ENCODE data around the gene PLCB2. TPM values are rescaled to one million over a fixed set of nuclear protein-coding genes. Genes with fewer than 3 reads are reported as not detected.

PLCB2 gene
- polyA plus RNA-seq, 1 of the 3 experiments (the other 2 are of a cell fraction): 0.15 TPM

DNA sequence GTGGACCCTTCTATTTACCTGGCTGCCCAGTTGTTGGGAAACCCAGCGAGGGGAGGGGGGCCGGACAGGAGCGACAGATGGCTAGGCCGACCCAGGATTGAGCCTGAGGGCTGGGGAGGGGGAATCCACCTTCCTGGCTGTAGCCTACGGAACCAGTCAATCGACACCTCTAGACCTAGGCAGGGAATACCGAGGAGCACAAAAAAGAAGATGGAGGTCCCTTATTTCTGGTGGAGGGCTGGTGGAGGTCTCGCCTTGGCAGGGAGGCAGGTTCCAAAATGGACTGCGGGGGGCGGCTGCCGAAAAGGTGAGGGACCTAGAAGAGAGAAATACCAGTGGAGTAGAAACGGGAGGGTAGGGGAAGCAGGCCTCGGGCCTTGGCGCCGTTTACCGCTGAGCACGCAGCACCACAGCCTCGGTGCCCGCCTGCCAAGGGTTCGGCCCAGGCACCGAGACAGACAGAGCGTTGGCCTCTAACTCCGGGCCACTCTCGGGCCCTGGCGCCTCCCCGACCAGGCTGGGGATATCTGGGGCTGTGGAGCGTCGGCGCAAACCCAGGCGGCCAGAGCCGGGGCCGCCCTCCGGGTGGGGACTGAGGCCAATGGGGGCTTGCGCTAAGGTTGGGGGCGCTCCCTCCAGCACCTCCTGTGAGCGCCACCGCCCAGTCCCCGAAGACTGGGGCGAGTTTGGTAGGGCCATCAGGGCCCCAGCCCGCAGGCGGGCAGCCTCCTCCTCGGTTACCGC, 26.5 kb downstream of the PLCB2 start:
- Histone ChIP-seq H3K4me3 (ENCODE audit: low read depth in 2 of 2, low read length in 1 of 2) (no peak overlapping the region), H3K4me1 (ENCODE audit: control insufficient read depth in 1 of 2, insufficient read depth in 2 of 2, low read depth in 1 of 2, low read length in 1 of 2) (peaks cover 11 to 21% of the 10 kb centered on the region in 2 experiments; a peak in 3 of 4 replicates), H3K36me3 (replicated peaks in 1 of 2; ENCODE audit: control insufficient read depth in 1 of 2, insufficient read depth in 2 of 2, low read length in 1 of 2) (no peaks in the 10 kb centered on the region), H3K27me3 (ENCODE audit: insufficient read depth) (peaks cover 18% of the 10 kb centered on the region), H3K79me2 (ENCODE audit: insufficient read depth) (no peaks in the 10 kb centered on the region), H4K20me1 (ENCODE audit: insufficient read depth) (no peaks in the 10 kb centered on the region), H3K27ac (ENCODE audit: low read depth in 2 of 2, low read length in 1 of 2) (no peak overlapping the region), H2AFZ (ENCODE audit: low read depth) (no peak overlapping the region), H3F3A (replicated peaks; ENCODE audit: insufficient read depth) (peaks cover 13% of the 10 kb centered on the region), H3K9me3 (no peaks in the 10 kb centered on the region), H3K4me2 (no peak overlapping the region), H3K9me2 (no peaks in the 10 kb centered on the region), H3K9ac (no peak overlapping the region)
- ChIA-PET POLR2A (no interaction called here), CTCF (interaction anchor here (0.9 to 66.3 kb wide), 15 partner anchors 7 to 242 kb away, joined by 3 to 2194 read pairs (median 28); partner anchors contain the start of genes ANKRD63, CCDC9B, DISP2 and INAFM2)
- TF ChIP-seq TAF1 (IDR thresholded peaks at IDR 0.05; ENCODE audit: borderline replicate concordance, low read depth, low read length) (no peak), POLR2AphosphoS5 (IDR thresholded peaks at IDR 0.05; ENCODE audit: low read depth, low read length) (no peak), GABPA (IDR thresholded peaks at IDR 0.05; ENCODE audit: low read depth) (no peak), TEAD4 (IDR thresholded peaks at IDR 0.05; ENCODE audit: borderline replicate concordance, insufficient read depth) (no peak), FOXJ3 (CRISPR knock-in tag; IDR thresholded peaks at IDR 0.05) (no peak), MAX (IDR thresholded peaks at IDR 0.05; ENCODE audit: low read depth) (no peak), CHD2 (IDR thresholded peaks at IDR 0.05; ENCODE audit: low read length, partially characterized antibody) (no peak), NRF1 (IDR thresholded peaks at IDR 0.05; ENCODE audit: low read depth, low read length) (no peak), EP300 (IDR thresholded peaks at IDR 0.05; ENCODE audit: borderline replicate concordance in 1 of 2, low read depth in 1 of 2, low read length in 1 of 2) (no peak), TCF12 (IDR thresholded peaks at IDR 0.05) (no peak), FOSL2 (IDR thresholded peaks at IDR 0.05; ENCODE audit: borderline replicate concordance, low read depth) (no peak)
- TF ChIP-seq, protein P1, sequence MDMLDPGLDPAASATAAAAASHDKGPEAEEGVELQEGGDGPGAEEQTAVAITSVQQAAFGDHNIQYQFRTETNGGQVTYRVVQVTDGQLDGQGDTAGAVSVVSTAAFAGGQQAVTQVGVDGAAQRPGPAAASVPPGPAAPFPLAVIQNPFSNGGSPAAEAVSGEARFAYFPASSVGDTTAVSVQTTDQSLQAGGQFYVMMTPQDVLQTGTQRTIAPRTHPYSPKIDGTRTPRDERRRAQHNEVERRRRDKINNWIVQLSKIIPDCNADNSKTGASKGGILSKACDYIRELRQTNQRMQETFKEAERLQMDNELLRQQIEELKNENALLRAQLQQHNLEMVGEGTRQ (IDR thresholded peaks at IDR 0.05; ENCODE audit: borderline replicate concordance, low read depth, low read length): no peak
- 97% methylated on average over 29 of the region's 43 CpGs for WGBS (ENCODE audit: low lambda C conversion rate)
- DNase-seq: no peak

DNA sequence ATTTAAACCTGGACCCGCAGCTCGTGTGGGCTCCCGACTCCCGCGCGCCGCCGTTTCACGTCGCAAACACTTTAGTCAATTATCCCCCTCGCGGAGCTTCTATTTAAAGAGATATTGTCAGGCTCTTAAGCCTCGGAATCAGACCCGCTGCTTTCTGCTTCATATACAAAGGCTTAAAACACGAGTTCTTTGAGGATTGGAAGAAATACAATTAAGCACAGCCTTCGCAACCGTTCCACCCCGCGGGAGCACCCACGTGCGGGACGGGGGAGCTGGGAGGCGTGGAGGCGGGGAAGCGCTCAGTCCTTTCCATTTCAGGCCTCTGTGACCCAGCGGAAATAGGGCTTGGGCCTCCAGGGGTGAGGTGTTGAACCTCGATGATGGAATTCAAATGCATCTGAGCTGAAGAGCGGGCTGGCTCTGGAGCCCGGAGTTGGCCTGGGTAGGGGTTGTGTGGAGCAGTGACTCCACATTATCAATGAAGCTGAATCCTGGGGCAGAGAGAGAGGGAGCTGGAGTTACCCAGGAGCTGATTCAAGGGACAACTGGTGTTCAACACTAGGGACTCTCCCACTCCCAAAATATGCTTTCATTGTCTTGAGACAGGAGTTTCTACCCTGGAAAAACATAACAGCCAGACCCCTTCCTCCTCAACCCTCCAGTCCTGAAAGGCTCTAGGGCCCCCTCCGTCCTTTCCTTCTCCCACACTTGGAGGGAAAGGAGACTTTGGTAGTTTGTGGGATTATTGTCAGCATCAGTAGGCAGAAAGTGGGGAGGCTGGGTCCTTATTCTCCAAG, 27.3 kb downstream of the PLCB2 start:
- WGBS (ENCODE audit: low lambda C conversion rate): 95% methylated on average over 30 of the region's 30 CpGs
- H3K27ac ChIP-seq (ENCODE audit: low read depth in 2 of 2, low read length in 1 of 2): no peak overlapping the region
- no peak overlapping the region for H2AFZ ChIP-seq (ENCODE audit: low read depth)
- H3K9me3 ChIP-seq: no peaks in the 10 kb centered on the region
- H3F3A ChIP-seq (replicated peaks; ENCODE audit: insufficient read depth): peaks cover 13% of the 10 kb centered on the region
- no peaks in the 10 kb centered on the region for H3K9me2 ChIP-seq
- H3K4me1 ChIP-seq (ENCODE audit: control insufficient read depth in 1 of 2, insufficient read depth in 2 of 2, low read depth in 1 of 2, low read length in 1 of 2): peaks cover 6 to 13% of the 10 kb centered on the region in 2 experiments; a peak in 2 of 4 replicates
- H3K79me2 ChIP-seq (ENCODE audit: insufficient read depth): no peaks in the 10 kb centered on the region
- DNase-seq: no peak
- ChIA-PET POLR2A (no interaction called here), CTCF (interaction anchor here (0.8 to 25.6 kb wide), 15 partner anchors 8 to 241 kb away, joined by 3 to 868 read pairs (median 7); partner anchors contain the start of genes ANKRD63, CCDC9B, INAFM2 and PAK6)
- no peak overlapping the region for H3K4me2 ChIP-seq
- H4K20me1 ChIP-seq (ENCODE audit: insufficient read depth): no peaks in the 10 kb centered on the region
- no peak overlapping the region for H3K4me3 ChIP-seq (ENCODE audit: low read depth in 2 of 2, low read length in 1 of 2)
- H3K9ac ChIP-seq: no peak overlapping the region
- no peaks in the 10 kb centered on the region for H3K36me3 ChIP-seq (replicated peaks in 1 of 2; ENCODE audit: control insufficient read depth in 1 of 2, insufficient read depth in 2 of 2, low read length in 1 of 2)
- peaks cover 18% of the 10 kb centered on the region for H3K27me3 ChIP-seq (ENCODE audit: insufficient read depth)
- TF ChIP-seq USF1 (IDR thresholded peaks at IDR 0.05; ENCODE audit: borderline replicate concordance, low read depth) (no peak), FOXJ3 (CRISPR knock-in tag; IDR thresholded peaks at IDR 0.05) (no peak), EZH2phosphoT487 (IDR thresholded peaks at IDR 0.05; ENCODE audit: borderline replicate concordance, low read depth) (no peak), PBX3 (IDR thresholded peaks at IDR 0.05) (no peak), GABPA (IDR thresholded peaks at IDR 0.05; ENCODE audit: low read depth) (no peak), ELF1 (IDR thresholded peaks at IDR 0.05) (no peak), NRF1 (IDR thresholded peaks at IDR 0.05; ENCODE audit: low read depth, low read length) (no peak), MAX (IDR thresholded peaks at IDR 0.05; ENCODE audit: low read depth) (no peak), RXRA (IDR thresholded peaks at IDR 0.05; ENCODE audit: borderline replicate concordance, low read depth) (no peak), SMC3 (IDR thresholded peaks at IDR 0.05; ENCODE audit: low read depth, low read length) (no peak), RAD21 (IDR thresholded peaks at IDR 0.05; ENCODE audit: low read length) (no peak)
- TF ChIP-seq, protein P1 (IDR thresholded peaks at IDR 0.05; ENCODE audit: borderline replicate concordance, low read depth, low read length): no peak

Measured in SK-N-SH (cell line).